ENCODE data around the gene ARID1A.

The ARID1A gene

GRCh38 chr1:26767714-26768113 is 71.9 kb downstream of the ARID1A start:
- no peak for DNase-seq

DNA sequence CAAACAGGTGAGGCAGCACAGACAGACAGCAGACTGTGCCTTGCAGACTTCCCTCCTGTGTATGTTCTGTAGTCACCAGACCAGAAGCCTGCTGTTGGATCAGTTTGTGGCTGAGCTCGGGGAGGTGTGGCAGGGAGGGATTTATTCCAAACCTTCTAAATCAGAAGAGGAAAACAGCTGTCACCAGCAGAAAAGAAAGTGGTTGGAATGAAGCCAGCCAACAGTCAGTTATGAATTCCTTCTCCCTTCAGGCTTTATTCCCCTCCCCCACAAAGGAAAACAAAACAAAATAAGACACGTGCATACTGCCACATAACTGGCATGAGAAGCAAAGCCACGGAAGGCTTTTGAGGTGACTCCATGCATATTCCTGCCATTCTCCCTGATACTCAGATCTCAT is 72.9 kb downstream of the ARID1A start:
- no peak for DNase-seq

GRCh38 chr1:26771285-26771642 is 75.4 kb downstream of the ARID1A start:
- no peak for DNase-seq

GRCh38 chr1:26771643-26772321 is 76.0 kb downstream of the ARID1A start:
- DNase-seq: no peak

GRCh38 chr1:26772687-26773086 is 76.9 kb downstream of the ARID1A start:
- no peak for DNase-seq

DNA sequence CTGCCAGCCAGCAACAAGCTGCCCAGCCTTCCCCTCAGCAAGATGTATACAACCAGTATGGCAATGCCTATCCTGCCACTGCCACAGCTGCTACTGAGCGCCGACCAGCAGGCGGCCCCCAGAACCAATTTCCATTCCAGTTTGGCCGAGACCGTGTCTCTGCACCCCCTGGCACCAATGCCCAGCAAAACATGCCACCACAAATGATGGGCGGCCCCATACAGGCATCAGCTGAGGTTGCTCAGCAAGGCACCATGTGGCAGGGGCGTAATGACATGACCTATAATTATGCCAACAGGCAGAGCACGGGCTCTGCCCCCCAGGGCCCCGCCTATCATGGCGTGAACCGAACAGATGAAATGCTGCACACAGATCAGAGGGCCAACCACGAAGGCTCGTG is 78.6 kb downstream of the ARID1A start:
- no peak for DNase-seq

GRCh38 chr1:26775666-26776065 is 79.9 kb downstream of the ARID1A start:
- DNase-seq: no peak

DNA sequence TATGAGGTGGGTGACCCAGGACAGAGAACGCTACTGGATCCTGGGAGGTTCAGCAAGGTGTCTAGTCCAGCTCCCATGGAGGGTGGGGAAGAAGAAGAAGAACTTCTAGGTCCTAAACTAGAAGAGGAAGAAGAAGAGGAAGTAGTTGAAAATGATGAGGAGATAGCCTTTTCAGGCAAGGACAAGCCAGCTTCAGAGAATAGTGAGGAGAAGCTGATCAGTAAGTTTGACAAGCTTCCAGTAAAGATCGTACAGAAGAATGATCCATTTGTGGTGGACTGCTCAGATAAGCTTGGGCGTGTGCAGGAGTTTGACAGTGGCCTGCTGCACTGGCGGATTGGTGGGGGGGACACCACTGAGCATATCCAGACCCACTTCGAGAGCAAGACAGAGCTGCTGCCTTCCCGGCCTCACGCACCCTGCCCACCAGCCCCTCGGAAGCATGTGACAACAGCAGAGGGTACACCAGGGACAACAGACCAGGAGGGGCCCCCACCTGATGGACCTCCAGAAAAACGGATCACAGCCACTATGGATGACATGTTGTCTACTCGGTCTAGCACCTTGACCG is 83.4 kb downstream of the ARID1A start:
- peak; percentile 20 to 32 for DNase-seq

- no peak for DNase-seq
Observed at GRCh38 chr1:26780344-26780957, 84.6 kb downstream of the ARID1A start.

GRCh38 chr1:26781206-26781825 is 85.5 kb downstream of the ARID1A start:
- DNase-seq: no peak

DNA sequence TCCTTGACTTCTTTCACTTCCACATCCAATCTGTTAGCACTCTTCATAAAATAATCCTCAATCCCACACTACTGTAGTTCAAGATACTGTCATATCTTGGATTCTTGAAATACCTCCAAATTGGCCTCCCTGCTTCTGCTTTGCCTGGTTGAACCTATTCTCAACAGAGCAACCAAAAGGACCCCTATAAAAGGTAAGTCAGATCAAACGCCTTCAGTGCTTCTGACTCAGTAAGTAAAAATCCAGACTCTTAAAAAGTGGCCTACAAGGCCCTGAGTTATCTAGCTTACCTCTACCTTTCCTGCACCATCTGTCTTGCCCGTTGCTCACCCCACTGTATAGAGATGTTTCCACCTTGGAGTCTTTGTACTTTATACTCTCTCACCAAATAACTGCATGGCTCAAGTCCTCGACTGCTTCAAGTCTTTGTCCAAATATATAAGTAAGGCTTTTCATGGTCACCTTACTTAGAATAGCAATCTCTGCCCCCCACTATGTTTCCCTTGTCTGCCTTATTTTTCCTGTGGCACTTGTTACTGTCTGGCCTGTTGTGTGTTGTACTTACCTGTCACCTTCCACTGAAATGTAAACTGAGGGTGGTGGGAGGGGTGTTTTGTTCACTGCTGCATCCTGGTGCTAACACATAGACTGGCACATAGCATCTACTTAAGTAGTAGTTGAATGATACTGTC is 86.9 kb downstream of the ARID1A start:
- DNase-seq: no peak

GRCh38 chr1:26783646-26784022 is 87.8 kb downstream of the ARID1A start:
- no peak for DNase-seq

DNA sequence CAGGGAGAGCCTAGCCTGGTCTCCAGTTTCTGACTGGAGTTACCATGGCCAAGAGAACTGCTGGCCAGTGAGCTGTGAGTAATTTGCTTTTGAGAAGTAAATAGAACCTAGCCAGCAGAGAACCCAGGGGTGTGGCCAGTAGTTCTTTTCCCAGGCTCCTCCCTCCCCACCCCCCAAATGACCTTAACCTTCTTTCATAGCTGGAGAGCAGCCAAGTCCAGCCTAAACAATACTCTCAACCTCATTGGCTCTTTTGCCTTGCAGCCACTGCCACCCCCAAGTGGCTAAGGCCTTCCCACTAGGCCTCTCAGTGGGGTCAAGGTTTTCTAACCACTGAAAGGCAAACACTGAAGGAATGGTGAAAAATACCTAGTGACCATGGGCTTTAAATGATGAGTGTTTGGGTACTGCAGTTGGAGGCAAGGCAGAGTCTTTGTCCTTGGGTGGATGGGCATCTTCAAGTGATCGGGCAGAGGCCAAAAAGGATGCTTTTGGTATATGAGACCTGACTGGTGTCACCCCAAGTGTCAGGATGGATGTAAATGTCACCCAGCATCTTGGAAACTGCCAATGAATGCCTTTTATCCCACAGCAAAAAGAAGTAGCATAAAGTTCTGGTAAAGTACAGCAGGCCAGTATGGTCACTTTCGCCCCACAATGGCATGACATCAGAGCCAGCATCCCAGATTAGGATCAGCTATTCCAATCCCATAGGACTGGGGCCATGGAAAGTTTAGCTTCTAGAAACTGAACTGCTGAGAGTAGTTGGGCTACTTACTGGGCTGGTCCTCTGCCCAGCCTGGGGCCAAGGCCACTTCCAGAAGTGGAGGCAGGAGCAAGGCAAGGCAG is 88.4 kb downstream of the ARID1A start:
- DNase-seq: no peak

DNA sequence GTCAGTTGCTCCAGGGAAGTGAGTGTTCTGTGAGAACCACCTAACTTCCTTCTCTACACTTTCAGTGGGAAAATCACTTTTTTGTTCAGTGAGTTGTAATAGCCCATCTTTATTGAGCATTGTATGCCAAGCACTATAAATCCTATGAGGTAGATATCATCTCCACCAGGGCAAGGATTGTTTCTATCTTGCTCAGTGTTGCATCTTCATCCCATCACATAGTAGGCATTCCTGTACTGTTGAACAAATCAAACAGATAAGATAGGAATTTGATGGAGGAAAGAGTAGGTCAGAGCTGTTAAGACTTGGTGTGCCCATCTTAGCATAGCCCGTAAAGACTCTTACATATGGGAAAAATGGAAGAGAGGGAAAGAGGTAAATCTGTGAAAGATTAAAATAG is 89.1 kb downstream of the ARID1A start:
- no peak for DNase-seq

- peak; percentile 81 to 91 for DNase-seq
Observed at GRCh38 chr1:26785611-26786436, 90.0 kb downstream of the ARID1A start.

- DNase-seq: peak; percentile 95 to 97
Observed at GRCh38 chr1:26786437-26787380, 90.9 kb downstream of the ARID1A start.

GRCh38 chr1:26787381-26787705 is 91.5 kb downstream of the ARID1A start:
- no peak for DNase-seq

- DNase-seq: peak; percentile 82 to 89
Observed at GRCh38 chr1:26787706-26788514, 92.1 kb downstream of the ARID1A start, which contains the start of gene PIGV. PIGV (plus strand) TSS chr1:26787950; CDS start chr1:26790816, 2,866 bp downstream.

- DNase-seq: no peak
Observed at GRCh38 chr1:26788515-26788785, 92.6 kb downstream of the ARID1A start.
